Myocyte (in vitro differentiated cells): ENCODE data around the gene TNKS2. TPM values are rescaled to one million over a fixed set of nuclear protein-coding genes. Genes with fewer than 3 reads are reported as not detected.
"Not testable (repeated sequence)": the region's sequence is repeated elsewhere in the genome, so short reads cannot be mapped to it uniquely, and the experiment has no call there.

Experiments
- DNase-seq: peaks from one replicate; pipeline ENCODE4 v3.0.0-alpha.2; 2012; ENCODE audit warnings: low read depth
- polyA plus RNA-seq: library from polyadenylated mRNA; unstranded; fragments of >200 nt; gene quantifications from one replicate; pipeline ENCODE4 v1.2.1, GENCODE V29; 2012; ENCODE audit warnings: missing spikeins
- total RNA-seq: library from RNA; depleted of rRNA; stranded (reverse); fragments of >200 nt; gene quantifications from 2 replicates; pipeline ENCODE4 v1.2.3, GENCODE V29; 2014

TNKS2 gene
- total RNA-seq: 23.3 and 24.2 TPM in 2 replicates
- polyA plus RNA-seq: 14.2 TPM

DNA sequence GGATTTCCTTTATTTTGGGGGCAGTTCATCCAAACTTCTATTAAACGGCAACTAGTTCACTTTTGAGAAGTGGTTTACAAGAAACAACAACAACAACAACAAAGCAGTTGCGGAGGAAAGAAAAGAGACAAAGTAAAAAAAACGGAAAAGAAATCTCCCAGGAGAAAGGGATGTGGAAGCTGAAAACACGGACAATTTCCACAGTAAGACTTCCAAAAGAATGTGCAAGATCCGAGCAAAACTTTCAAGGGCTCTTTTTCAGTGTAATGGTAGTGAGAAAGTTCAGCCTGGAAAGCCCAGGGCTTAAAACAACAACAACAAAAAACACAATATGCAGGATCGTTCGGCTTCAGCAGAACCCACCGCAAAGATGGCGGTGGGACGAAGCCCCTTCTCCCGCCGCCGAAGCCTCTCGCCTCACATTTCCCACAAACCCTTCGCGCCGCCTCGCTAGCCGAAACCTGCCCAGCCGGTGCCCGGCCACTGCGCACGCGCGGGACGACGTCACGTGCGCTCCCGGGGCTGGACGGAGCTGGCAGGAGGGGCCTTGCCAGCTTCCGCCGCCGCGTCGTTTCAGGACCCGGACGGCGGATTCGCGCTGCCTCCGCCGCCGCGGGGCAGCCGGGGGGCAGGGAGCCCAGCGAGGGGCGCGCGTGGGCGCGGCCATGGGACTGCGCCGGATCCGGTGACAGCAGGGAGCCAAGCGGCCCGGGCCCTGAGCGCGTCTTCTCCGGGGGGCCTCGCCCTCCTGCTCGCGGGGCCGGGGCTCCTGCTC, at the start of gene TNKS2:
TNKS2 (plus strand) TSS at position 553 of the 775 bp plus-strand sequence. CDS start 265 bp downstream, outside the sequence.
- peak; percentile 96 for DNase-seq

DNA sequence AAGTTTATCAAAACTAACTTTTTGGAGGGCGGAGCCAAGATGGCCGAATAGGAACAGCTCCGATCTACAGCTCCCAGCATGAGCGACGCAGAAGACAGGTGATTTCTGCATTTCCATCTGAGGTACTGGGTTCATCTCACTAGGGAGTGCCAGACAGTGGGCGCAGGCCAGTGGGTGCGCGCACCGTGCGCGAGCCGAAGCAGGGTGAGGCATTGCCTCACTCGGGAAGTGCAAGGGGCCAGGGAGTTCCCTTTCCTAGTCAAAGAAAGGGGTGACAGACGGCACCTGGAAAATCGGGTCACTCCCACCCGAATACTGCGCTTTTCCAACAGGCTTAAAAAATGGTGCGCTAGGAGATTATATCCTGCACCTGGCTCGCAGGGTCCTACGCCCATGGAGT, 48.6 kb upstream of the TNKS2 start:
- DNase-seq: not testable (repeated sequence)

DNA sequence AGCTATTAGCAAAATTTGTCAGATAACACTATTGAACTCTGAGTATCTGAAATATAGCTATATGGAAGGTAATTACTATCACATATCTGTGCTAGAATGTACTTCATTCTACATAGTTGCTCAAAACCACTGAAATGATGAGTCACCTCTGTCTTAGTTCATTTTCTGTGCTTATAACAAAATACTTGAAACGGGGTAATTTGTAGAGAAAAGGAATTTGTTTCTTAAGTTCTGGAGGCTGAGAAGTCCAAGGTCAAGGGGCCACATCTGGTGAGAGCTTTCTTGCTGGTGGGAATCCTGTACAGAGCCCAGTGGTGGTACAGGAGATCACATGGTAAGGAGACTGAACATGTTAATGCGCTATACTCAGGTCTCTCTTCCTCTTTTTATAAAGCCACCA, 41.9 kb upstream of the TNKS2 start:
- peak; percentile 32 for DNase-seq

DNA sequence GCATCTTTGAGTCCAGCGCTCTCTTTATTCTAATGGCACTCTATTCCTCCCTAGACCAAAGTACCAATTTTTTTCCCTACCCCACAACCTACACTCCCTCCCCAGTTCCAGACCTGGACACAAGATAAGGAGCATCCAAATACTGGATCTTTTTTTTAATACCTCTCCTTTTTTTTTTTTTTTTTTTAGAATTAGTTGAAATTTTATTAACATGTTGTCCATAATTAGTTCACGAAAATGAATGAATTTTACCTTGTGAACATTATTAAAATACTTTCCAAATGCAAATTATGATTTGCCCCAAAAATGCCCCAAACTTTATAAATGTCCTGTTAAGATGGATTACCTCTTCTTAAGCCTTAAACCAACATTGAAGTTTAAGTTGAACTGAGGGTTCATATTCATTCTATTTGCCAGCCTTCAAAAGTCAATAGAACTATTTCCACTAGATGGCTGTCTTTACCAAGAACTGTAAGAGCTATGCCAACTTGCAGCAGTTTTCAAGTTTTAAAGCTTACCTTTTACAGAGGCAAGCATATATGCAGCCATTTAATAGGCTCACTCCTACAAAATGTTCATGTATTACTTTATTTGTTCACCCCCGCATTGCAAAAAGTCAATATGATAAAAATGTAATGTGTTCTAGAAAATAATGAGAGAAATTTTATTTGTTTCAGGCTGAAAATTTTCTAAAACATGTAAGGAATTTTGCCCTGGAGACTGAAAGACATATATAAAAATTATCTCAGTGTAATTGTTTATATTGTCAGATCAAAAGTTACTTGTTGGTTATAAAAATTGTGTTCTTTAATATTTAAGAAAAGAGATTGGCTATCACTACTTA, 39.7 kb upstream of the TNKS2 start:
- DNase-seq: peak; percentile 63

DNA sequence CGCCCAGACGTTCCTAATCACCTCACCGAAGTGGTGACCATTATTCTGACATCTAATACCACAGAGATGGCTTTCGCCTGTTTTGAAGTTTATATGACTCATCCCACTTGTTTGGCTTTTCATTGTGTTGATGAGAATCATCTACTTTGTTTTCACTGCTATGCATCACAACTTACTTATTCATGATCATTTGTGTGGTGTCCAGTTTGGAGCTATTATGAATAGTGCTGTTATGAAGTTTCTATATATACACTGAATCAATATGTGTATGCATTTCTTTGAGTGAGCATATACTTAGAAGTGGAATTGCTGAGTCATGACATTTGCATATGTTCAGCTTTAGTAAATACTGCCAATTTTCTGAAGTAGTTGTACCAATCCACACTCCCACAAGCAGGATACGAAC, 38.6 kb upstream of the TNKS2 start:
- DNase-seq: peak; percentile 18

DNA sequence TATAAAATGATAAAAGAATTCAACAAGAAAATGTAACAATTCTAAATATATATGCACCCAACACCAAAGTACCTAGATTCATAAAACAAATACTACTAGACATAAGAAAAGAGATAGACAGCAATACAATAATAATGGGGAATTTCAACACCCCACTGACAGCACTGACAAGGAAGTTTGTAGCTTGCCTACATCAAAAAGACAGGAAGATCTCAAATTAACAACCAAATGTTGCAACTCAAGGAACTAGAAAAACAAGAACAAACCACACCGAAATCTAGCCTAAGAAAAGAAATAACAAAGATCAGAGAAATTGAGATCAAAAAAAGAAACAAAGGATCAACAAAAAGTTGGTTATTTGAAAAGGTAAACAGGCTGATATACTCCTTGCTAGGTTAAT, 36.5 kb upstream of the TNKS2 start:
- DNase-seq: no peak

DNA sequence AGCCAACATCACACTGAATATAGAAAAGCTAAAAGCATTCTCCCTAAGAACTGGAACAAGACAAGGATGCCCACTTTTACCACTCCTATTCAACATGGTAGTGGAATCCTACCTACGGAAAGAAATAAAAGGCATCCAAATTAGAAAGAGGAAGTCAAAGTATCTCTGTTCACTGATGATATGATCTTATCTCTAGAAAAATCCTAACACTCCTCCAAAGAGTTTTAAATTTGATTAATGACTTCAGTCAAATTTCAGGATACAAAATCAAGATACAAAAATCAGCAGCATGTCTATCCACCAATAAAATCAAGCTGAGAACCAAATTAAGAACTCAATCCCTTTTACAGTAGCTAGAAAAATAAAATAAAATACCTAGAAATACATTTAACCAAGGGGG, 35.3 kb upstream of the TNKS2 start:
- DNase-seq: no peak

DNA sequence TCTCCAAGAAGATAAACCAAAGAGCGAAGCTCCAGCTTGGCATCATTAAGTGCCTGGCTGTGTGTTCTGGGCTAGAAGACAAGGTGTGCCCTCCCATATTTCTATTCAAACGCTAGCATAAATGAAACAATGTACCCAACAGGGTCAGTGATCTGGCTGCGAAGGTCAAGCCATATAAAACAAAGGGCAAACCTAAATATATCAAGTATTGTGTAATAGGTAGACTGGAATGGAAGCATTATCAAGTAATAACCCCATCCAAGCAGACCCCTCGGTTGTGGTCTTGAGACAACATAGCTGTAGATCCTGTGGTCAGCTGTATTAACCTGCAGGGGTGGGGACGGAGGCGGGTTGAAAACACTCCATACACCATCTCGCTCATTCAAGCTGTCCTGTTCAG, 31.6 kb upstream of the TNKS2 start:
- no peak for DNase-seq

DNA sequence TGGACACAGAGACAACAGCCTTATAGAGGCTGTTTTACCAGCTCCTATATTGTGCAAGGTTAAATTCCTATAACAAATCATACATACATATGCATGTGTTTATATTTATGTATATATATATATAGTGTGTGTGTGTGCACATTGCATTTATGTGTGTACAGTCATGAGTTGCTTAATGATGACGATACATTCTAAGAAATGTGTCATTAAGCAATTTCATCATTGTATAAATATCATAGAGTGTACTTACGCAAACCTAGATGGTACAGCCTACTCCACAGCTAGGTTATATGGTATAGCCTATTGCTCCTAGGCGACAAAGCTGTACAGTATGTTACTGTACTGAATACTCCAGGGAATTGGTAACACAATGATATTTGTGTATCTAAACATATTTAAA, 30.1 kb upstream of the TNKS2 start:
- DNase-seq: no peak

DNA sequence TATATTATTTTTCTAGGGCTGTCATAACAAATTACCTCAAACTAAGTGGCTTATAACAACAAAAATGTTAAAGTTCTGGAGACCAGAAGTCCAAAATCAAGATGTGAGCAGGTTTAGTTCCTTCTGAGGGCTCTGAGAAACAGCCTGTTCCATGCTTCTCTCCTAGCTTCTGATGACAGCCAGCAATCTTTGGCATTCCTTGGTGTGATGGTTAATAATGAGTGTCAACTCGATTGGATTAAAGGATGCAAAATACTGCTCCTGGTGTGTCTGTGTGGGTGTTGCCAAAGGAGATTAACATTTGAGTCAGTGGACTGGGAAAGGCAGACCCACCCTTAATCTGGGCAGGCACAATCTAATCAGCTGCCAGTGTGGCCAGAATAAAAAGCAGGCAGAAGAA, 26.3 kb upstream of the TNKS2 start:
- DNase-seq: no peak

DNA sequence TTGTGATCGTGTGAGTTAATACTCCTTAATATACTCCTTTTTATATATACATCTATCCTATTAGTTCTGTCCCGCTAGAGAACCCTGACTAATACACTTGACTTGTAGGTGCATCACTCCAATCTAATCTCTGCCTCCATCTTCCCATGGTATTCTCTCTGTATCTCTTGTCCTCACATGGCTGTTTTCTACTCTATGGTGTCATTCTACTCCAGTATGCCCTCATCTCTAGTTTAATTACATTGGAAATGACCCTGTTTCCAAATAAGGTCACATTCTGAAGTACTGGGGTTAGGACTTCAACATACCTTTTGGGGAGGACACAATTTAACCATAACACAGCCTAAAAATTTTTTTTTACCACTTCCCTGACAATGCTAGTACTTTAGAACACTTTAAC, 25.8 kb upstream of the TNKS2 start:
- DNase-seq: no peak

DNA sequence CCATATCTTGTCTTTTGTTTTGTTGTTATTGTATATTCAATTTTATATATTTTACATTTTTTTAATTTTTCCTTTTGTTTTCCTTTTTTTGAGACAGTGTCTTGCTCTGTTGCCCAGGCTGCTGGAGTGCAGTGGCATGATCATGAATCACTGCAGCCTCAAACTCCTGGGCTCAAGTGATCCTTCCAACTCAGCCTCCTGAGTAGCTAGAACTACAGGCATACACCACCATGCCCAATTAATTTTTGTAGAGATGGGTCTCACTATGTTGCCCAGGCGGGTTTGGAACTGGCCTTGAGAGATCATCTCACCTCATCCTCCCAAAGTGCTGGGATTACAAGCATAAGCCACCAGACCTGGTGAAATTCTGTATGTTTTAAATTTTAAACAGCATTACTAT, 25.4 kb upstream of the TNKS2 start:
- DNase-seq: no peak

DNA sequence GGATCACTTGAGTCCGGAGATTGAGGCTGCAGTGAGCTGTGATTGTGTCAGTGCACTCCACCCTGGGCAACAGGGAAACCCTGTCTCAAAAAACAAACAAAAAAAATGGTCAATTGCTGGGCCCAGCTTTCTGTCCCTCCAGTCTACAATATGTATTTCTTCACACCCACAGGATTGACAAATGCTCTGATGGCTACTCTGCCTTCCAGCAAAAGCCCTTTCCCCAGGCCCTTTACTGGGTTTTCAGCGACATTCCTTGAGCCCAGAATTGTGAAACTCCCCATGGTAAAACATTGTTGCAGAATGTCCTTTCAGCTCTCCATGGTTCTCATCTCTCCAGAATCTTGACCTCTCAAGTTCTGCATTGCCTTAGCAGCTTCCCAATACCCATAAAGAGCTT, 23.7 kb upstream of the TNKS2 start:
- DNase-seq: no peak

DNA sequence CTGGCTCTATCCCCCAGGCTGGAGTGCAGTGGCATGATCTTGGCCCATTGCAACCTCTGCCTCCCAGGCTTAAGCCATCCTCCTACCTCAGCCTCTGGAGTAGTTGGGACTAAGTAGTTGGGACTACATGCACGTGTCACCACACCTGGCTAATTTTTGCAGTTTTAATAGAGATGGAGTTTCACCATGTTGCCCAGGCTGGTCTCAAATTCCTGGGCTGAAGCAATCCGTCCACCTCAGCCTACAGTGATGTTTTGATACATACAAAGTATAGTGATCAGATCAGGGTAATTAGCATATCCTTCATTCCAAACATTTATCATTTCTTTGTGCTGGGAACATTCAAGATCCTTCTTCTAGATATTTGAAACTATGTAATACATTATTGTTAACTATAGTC, 22.5 kb upstream of the TNKS2 start:
- DNase-seq: no peak

DNA sequence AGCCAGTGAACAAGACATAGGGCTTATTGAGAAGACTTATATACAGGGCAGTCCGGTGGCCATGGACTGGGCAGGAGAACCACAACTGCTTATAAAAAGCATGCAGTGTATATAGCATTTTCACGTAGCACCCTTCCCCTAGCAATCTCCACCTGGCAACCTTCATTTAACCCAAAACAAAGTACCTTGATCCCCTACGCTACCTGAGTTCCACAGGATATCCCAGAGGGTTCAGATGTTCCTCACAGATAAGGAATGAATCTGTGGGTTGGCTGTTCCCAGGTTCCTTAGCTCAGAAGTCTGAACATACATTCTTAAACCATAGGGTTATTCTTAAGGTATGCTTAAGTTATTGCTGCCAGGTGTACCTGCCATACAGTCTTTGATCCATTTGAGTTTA, 22.0 kb upstream of the TNKS2 start:
- no peak for DNase-seq

DNA sequence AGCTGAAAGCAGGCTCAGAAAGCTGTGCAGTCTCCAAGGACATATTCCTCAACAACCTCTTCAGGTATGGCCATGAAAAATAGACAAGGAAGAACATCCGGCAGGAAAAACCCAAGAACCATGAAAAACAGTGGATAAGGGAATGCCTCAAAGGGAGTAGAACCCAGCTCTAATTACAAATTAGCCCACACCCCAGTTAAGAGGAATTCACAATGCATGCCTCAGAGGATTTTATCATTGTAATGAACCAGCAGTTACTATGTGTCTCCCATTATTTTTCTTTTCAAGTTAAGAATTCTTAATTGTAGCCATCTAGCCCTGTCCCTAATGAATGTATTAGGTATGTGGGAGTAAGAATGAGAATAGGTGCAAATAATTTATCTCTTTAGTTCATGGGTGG, 19.7 kb upstream of the TNKS2 start:
- no peak for DNase-seq

DNA sequence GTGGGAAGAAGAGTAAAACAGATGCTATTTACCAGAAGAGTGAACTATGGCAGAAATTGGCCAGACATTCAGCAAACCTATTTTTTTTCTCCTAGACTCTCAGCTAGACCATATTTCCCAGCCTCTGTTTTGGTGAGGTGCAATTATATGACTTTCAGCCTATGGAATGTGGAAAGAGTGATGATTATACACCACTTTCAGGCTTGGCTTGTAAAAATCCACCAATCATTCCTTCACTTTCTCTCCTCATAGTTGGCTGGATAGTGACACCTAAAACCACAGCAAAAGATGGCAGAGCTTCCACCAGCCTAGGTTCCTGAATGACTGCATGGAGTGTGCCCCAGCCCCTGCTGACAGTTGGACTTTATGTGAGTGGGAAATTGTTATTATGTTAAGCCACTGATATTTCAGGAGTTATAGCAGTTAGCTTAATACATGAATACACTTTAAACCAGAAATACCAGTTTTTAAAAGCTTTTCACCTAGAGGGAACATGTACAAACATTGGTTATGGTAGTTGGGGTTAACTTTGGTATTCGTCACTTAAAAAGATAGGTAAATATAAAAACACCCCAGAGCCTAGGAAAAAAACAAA, 19.1 kb upstream of the TNKS2 start:
- DNase-seq: no peak

DNA sequence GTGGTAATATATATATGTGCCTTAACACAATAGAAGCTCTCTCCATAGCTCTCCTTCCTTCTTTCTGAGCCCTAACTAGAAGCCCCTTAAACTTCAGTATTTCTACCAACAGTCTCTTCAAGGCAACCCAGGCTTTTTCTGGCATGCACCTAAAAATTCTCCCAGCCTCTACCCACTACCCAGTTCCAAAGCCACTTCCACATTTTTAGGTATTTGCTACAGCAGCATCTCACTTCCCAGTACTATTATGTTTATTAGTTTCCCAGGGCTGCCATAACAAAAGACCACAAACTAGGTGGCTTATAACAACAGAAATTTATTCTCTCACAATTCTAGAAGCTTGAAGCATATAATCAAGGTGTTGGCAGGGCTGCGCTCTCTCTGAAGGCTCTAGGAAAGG, 15.7 kb upstream of the TNKS2 start:
- no peak for DNase-seq

DNA sequence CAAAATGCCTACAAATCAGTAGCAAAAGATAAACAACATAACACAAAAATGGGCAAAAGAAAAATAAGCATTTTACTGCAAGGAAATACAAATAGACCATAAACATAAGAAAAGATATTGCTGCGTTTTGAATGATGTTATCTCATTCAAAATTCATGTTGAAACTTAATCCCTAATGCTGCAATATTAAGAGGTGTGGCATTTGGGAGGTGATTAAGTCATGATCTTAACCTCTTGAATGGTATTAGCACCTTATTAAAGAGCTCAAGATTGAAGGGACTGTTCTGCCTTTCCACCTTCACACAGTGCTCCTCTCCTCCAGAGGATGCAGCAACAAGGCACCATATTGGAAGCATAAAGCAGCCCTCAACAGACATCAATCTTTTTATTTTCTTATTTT, 12.4 kb upstream of the TNKS2 start:
- DNase-seq: no peak

DNA sequence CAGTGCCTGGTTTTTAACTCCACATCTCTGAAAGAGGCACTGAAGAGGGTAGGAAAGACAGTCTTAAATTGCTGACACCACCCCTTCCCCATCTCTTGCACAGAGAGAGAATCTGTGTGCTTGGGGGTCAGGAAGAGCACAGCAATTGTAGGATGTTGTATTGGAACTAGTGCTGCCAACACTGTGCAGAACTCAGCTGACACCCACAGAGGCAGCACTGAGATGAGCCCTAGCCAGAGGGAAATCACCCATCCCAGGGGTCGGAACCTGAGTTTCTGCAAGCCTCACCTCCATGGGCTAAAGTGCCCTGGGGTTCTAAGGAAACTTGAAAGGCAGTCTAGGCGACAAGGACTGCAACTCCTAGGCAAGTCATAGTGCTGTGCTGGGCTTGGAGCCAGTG, 11.0 kb upstream of the TNKS2 start:
- DNase-seq: no peak

DNA sequence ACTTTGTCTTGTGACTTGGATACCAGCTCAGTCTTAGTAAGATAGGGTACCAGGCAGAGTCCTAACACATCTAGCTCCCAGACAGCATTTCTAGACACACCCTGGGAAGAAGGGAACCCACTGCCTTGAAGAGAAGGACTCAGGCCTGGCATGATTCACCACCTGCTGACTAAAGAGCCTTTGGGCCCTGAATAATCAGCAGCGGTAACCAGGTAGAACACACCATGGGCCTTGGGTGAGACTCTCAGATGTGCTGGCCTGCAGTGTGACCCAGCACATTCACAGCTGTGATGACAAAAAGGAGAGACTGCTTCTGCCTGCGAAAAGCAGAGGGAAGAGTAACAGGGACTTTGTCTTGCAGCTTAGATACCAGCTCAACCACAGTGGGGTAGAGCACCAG, 10.4 kb upstream of the TNKS2 start:
- DNase-seq: no peak

DNA sequence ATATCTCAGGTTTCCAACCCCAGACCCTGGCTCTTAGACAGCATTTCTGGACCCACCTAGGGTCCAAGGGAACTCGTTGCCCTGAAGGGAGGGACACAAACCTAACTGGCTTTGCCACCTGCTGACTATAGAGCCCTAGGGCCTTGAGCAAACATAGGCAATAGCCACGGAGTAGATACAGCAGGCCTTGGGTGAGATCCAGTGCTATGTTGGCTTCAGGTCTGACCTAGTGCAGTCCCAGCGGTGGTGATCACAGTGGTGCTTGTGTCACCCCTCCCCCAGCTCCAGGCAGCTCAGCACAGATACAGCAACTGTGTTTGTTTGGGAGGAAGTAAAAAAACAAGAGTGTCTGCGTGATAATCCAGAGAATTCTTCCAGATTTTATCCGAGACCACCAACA, 9.7 kb upstream of the TNKS2 start:
- no peak for DNase-seq
